ENCODE data around the gene TMEM141. TPM values are rescaled to one million over a fixed set of nuclear protein-coding genes. Genes with fewer than 3 reads are reported as not detected.
"Not testable (repeated sequence)": the region's sequence is repeated elsewhere in the genome, so short reads cannot be mapped to it uniquely, and the experiment has no call there.

TMEM141 gene

DNA sequence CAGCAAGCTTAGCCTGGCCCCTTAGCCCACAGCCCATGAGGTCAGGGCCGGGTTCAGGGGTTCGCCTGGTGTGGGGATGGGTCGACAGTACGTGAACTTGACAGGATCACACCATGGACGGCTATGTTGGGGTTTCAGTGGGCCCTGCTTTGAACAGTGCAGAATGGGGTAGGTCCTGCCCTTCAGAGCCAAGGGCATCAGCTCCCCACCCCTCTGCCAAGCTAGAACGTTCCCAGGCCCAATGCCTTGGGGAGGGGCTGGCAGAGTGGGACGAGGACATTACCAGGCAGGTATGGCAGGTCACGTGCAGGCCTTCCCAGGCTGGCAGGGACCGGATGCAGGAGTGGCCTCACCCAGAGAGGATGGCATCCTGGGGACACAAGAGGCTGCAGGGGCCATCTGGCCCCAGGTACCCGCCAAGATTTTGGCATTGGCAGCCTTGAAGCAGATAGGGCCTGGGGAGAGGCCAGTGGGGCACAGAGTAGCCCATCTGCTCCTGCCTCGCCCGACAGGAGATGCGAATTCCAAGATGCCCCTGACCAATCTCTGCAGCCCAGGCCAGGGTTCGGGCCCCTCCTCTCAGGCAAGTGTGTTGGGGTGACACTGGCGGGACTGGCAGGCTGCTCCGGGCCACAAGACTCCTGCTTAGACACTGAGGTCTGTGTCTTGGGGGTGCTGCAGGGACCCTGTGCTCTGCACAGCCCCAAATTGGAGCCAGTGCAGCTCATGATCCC is 50.7 kb downstream of the TMEM141 start:
- H3K14ac ChIP-seq (ENCODE audit: low read length) = peak overlapping the region; percentile 10
- H2BK120ac ChIP-seq (ENCODE audit: low read depth, low read length) = peak overlapping the region; percentile 87
- peaks cover 19% of the 10 kb centered on the region for H3K79me1 ChIP-seq (ENCODE audit: low read depth, low read length)
- H3K9me3 ChIP-seq (replicated peaks in 1 of 2; ENCODE audit: control insufficient read depth in 2 of 2, insufficient read depth in 1 of 2, low read depth in 1 of 2, low read length in 2 of 2); H4K91ac ChIP-seq (ENCODE audit: low read depth, low read length, poor library complexity); DNase-seq (ENCODE audit: low spot score); H4K8ac ChIP-seq (ENCODE audit: low read depth, low read length); H2AK5ac ChIP-seq (ENCODE audit: low read depth, low read length); H3K4ac ChIP-seq (ENCODE audit: low read length); H2AFZ ChIP-seq (ENCODE audit: low read length); H2BK15ac ChIP-seq (ENCODE audit: low read length): not testable (repeated sequence)
- peaks cover 26 to 34% of the 10 kb centered on the region in 2 donors for H3K4me1 ChIP-seq (ENCODE audit: control insufficient read depth in 2 of 2, insufficient read depth in 1 of 2, low read depth in 1 of 2, low read length in 2 of 2)
- peak overlapping the region; percentile 89 for H3K23ac ChIP-seq (ENCODE audit: low read depth, low read length, poor library complexity)
- peak overlapping the region in 1 of 2 donors; percentile 49 for H3K4me3 ChIP-seq (ENCODE audit: low read length in 2 of 2)
- peak overlapping the region; percentile 53 for H2BK5ac ChIP-seq (ENCODE audit: low read length)
- peaks cover 0 to 13% (median 11%) of the 10 kb centered on the region in 3 experiments for H3K27me3 ChIP-seq (ENCODE audit: control insufficient read depth in 3 of 3, insufficient read depth in 3 of 3, low read depth in 1 of 3, low read length in 3 of 3)
- WGBS, 2 donors (ENCODE audit: extremely low coverage in 2 of 2, insufficient read length in 2 of 2, insufficient replicate concordance in 1 of 2) = no CpG with 5 or more reads among the region's 16 CpGs
- peaks cover 9 to 40% of the 10 kb centered on the region in 2 donors for H3K36me3 ChIP-seq (replicated peaks in 1 of 2; ENCODE audit: control insufficient read depth in 2 of 2, insufficient read depth in 2 of 2, low read length in 2 of 2)
- H3K18ac ChIP-seq (ENCODE audit: low read length) = peak overlapping the region; percentile 94
- peak overlapping the region; percentile 60 for H3K9ac ChIP-seq (ENCODE audit: low read depth, low read length, poor library complexity)
- H2BK12ac ChIP-seq (ENCODE audit: low read length) = peak overlapping the region; percentile 58
- peak overlapping the region; percentile 29 for H3K27ac ChIP-seq (replicated peaks; ENCODE audit: low read length)
- peak overlapping the region; percentile 11 for H3K4me2 ChIP-seq (ENCODE audit: insufficient read depth, low read length, poor library complexity, severe bottlenecking)

DNA sequence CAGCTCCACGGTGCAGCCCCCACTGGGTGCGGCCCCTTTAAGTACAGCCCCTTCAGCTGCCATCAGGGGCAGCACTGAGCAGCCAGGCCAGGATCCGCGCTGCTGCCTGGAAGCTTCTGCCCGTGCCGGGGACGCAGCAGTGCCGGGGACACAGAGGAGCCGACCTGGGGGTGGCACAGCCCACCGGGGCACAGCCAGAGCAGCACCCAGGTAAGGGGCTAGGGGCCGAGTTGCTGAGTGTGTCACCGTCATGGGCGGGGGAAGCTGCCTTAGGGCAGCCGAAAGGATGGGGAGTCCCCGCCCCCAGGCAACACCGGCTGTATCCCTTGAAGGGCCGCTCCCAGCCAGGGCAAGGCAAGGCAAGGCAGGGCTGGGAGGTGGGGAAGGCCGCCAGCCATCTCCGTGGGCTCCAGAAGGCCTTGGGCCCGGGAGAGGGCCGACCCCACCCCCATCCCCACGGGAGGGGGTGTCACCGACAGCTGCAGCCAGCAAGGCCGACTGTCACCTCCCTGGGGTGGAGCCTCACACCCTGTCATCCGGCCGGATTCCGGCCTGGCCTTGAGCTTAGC is 51.3 kb downstream of the TMEM141 start, which contains the start of gene AJM1:
Gene AJM1, plus strand, starts transcription at position 99 of the 569 bp plus-strand sequence. CDS start 1,937 bp downstream, outside the sequence.
- H3K4me3 ChIP-seq (ENCODE audit: low read length in 2 of 2) = peak within 1 kb of the TSS; percentile 49 to 72
- not testable (repeated sequence) for H3K9me3 ChIP-seq (replicated peaks in 1 of 2; ENCODE audit: control insufficient read depth in 2 of 2, insufficient read depth in 1 of 2, low read depth in 1 of 2, low read length in 2 of 2)
- H3K4me1 ChIP-seq (ENCODE audit: control insufficient read depth in 2 of 2, insufficient read depth in 1 of 2, low read depth in 1 of 2, low read length in 2 of 2) = peaks cover 26 to 36% of the 10 kb centered on the region in 2 donors

More for the DNA sequence above, 51.3 kb downstream of the TMEM141 start, which contains the start of gene AJM1:
- Histone ChIP-seq H2AK5ac (ENCODE audit: low read depth, low read length) (peak within 1 kb of the TSS; percentile 14), H3K27me3 (ENCODE audit: control insufficient read depth in 3 of 3, insufficient read depth in 3 of 3, low read depth in 1 of 3, low read length in 3 of 3) (peaks cover 0 to 15% (median 11%) of the 10 kb centered on the region in 3 experiments), H3K23ac (ENCODE audit: low read depth, low read length, poor library complexity) (peak within 1 kb of the TSS; percentile 99), H3K14ac (ENCODE audit: low read length) (peak within 1 kb of the TSS; percentile 10), H3K4me2 (ENCODE audit: insufficient read depth, low read length, poor library complexity, severe bottlenecking) (peak within 1 kb of the TSS; percentile 66), H2AFZ (ENCODE audit: low read length) (peak within 1 kb of the TSS; percentile 69), H4K8ac (ENCODE audit: low read depth, low read length) (peak within 1 kb of the TSS; percentile 65), H3K9ac (ENCODE audit: low read depth, low read length, poor library complexity) (peak within 1 kb of the TSS; percentile 70), H3K79me1 (ENCODE audit: low read depth, low read length) (peaks cover 20% of the 10 kb centered on the region), H3K36me3 (replicated peaks in 1 of 2; ENCODE audit: control insufficient read depth in 2 of 2, insufficient read depth in 2 of 2, low read length in 2 of 2) (peaks cover 6 to 36% of the 10 kb centered on the region in 2 donors), H2BK5ac (ENCODE audit: low read length) (peak within 1 kb of the TSS; percentile 53), H3K27ac (replicated peaks; ENCODE audit: low read length) (peak within 1 kb of the TSS; percentile 29), H2BK12ac (ENCODE audit: low read length) (peak within 1 kb of the TSS; percentile 58), H2BK120ac (ENCODE audit: low read depth, low read length) (peak within 1 kb of the TSS; percentile 87), H3K18ac (ENCODE audit: low read length) (peak within 1 kb of the TSS; percentile 94)
- no CpG with 5 or more reads among the region's 27 CpGs for WGBS, 2 donors (ENCODE audit: extremely low coverage in 2 of 2, insufficient read length in 2 of 2, insufficient replicate concordance in 1 of 2)
- not testable (repeated sequence) for H4K91ac ChIP-seq (ENCODE audit: low read depth, low read length, poor library complexity); H3K4ac ChIP-seq (ENCODE audit: low read length); H2BK15ac ChIP-seq (ENCODE audit: low read length)
- DNase-seq (ENCODE audit: low spot score) = peak; percentile 74

Small RNAs within 50 kb of the gene (small RNA-seq; reads per million reads assigned to genes)
- not detected for gene AL355987.2 (ENCODE audit: insufficient read depth)
- not detected for gene ATP6V1G1P3 (ENCODE audit: insufficient read depth)
- not detected for gene MIR4292 (ENCODE audit: insufficient read depth)
- not detected for gene MIR6722 (ENCODE audit: insufficient read depth)
